Measurements from ENCODE around the gene SPOCK1.

DNA sequence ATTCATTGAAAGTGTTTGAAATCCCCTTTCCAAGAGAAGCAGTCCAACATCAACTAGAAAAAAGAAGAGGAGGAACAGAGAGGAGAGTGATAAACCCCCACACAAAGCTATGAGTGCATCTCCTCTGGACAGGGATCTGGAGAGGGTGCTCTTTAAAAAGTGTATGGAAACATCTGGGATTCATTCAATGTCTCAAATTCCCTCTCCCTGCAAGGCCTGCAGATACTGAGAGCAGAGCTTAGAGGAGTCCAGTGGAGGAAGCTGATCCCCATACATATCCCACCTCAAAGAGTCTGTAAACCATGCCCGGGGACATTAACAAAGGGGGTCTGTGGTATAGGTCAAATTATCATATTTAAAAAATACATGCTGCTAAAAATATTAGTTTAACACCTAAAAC lies 2.2 kb downstream of the SPOCK1 start:
- TF ChIP-seq EZH2phosphoT487 (IDR thresholded peaks at IDR 0.05; ENCODE audit: insufficient read depth, low read depth), result no peak
- TF ChIP-seq EZH2 (IDR thresholded peaks at IDR 0.05; ENCODE audit: insufficient read depth, poor library complexity, severe bottlenecking), result no peak
